ENCODE results near the gene NCK2. TPM values are rescaled to one million over a fixed set of nuclear protein-coding genes. Genes with fewer than 3 reads are reported as not detected.

The NCK2 gene
- total RNA-seq, 1 experiment from 2014 or later = 89.0 TPM

- intact Hi-C loops (cut with micrococcal nuclease; ENCODE audit: unreplicated experiment) = loop anchor here (2.0 to 5.0 kb wide), 4 partner anchors 39 to 237 kb away; no protein-coding TSS in a partner anchor
- peaks cover 27% of the 10 kb centered on the region for H3K4me1 Mint-ChIP-seq (ENCODE audit: low read depth, unreplicated experiment)
- peak overlapping the region; percentile 78 for H3K27ac Mint-ChIP-seq (ENCODE audit: unreplicated experiment)
- no peak overlapping the region for H3K4me3 Mint-ChIP-seq (ENCODE audit: unreplicated experiment)
- POLR2A ChIA-PET = no interaction called here
- CTCF ChIA-PET = interaction anchor here (1.1 kb wide), 1 partner anchor 237 kb away, joined by 6 read pairs; no protein-coding TSS in a partner anchor
- no peaks in the 10 kb centered on the region for H3K27me3 Mint-ChIP-seq (ENCODE audit: insufficient read depth, unreplicated experiment)
- no peaks in the 10 kb centered on the region for H3K9me3 Mint-ChIP-seq (ENCODE audit: unreplicated experiment)
- Histone ChIP-seq H3K27me3 (replicated peaks; ENCODE audit: control insufficient read depth, insufficient read depth, low read length) (no peaks in the 10 kb centered on the region), H3K4me3 (ENCODE audit: low read depth, low read length) (no peak overlapping the region), H3K9me3 (no peaks in the 10 kb centered on the region), H3K36me3 (ENCODE audit: control insufficient read depth, insufficient read depth, low read length) (no peaks in the 10 kb centered on the region), H3K4me1 (peaks cover 54% of the 10 kb centered on the region)
- no peak for TF ChIP-seq CTCF (IDR thresholded peaks at IDR 0.05; ENCODE audit: insufficient read depth in 1 of 2, low read depth in 1 of 2, low read length in 1 of 2, severe bottlenecking in 1 of 2, unreplicated experiment in 1 of 2)
- BruUV-seq (replicated peaks) = no TSS peak
- no peak for DNase-seq
- peaks cover 38% of the 10 kb centered on the region for H3K36me3 Mint-ChIP-seq (ENCODE audit: insufficient read depth, unreplicated experiment)
Measured at GRCh38 chr2:105813405-105813804, 68.7 kb downstream of the NCK2 start.

- H3K4me3 ChIP-seq (ENCODE audit: low read depth, low read length) = no peak overlapping the region
- peaks cover 46% of the 10 kb centered on the region for H3K4me1 ChIP-seq
- no peaks in the 10 kb centered on the region for H3K27me3 ChIP-seq (replicated peaks; ENCODE audit: control insufficient read depth, insufficient read depth, low read length)
- Mint-ChIP-seq H3K27me3 (ENCODE audit: insufficient read depth, unreplicated experiment) (no peaks in the 10 kb centered on the region), H3K4me3 (ENCODE audit: unreplicated experiment) (no peak overlapping the region), H3K4me1 (ENCODE audit: low read depth, unreplicated experiment) (peaks cover 20% of the 10 kb centered on the region), H3K36me3 (ENCODE audit: insufficient read depth, unreplicated experiment) (peaks cover 46% of the 10 kb centered on the region), H3K9me3 (ENCODE audit: unreplicated experiment) (no peaks in the 10 kb centered on the region), H3K27ac (ENCODE audit: unreplicated experiment) (peak overlapping the region; percentile 23)
- ChIA-PET CTCF (no interaction called here), POLR2A (no interaction called here)
- no peaks in the 10 kb centered on the region for H3K9me3 ChIP-seq
- DNase-seq = no peak
- no TSS peak for BruUV-seq (replicated peaks)
- no peak for TF ChIP-seq CTCF (IDR thresholded peaks at IDR 0.05; ENCODE audit: insufficient read depth in 1 of 2, low read depth in 1 of 2, low read length in 1 of 2, severe bottlenecking in 1 of 2, unreplicated experiment in 1 of 2)
- intact Hi-C loops (cut with micrococcal nuclease; ENCODE audit: unreplicated experiment) = loop anchor here (5.0 kb wide), 2 partner anchors 42 to 73 kb away; no protein-coding TSS in a partner anchor
- no peaks in the 10 kb centered on the region for H3K36me3 ChIP-seq (ENCODE audit: control insufficient read depth, insufficient read depth, low read length)
Measured at GRCh38 chr2:105814291-105814940, 69.7 kb downstream of the NCK2 start.

- Histone ChIP-seq H3K4me3 (ENCODE audit: low read depth, low read length) (no peak overlapping the region), H3K36me3 (ENCODE audit: control insufficient read depth, insufficient read depth, low read length) (no peaks in the 10 kb centered on the region), H3K4me1 (peaks cover 38% of the 10 kb centered on the region), H3K9me3 (no peaks in the 10 kb centered on the region), H3K27me3 (replicated peaks; ENCODE audit: control insufficient read depth, insufficient read depth, low read length) (no peaks in the 10 kb centered on the region)
- H3K27ac Mint-ChIP-seq (ENCODE audit: unreplicated experiment) = no peak overlapping the region
- BruUV-seq (replicated peaks) = no TSS peak
- H3K36me3 Mint-ChIP-seq (ENCODE audit: insufficient read depth, unreplicated experiment) = peaks cover 39% of the 10 kb centered on the region
- H3K27me3 Mint-ChIP-seq (ENCODE audit: insufficient read depth, unreplicated experiment) = no peaks in the 10 kb centered on the region
- DNase-seq = no peak
- intact Hi-C loops (cut with micrococcal nuclease; ENCODE audit: unreplicated experiment) = no loop called here
- peaks cover 17% of the 10 kb centered on the region for H3K4me1 Mint-ChIP-seq (ENCODE audit: low read depth, unreplicated experiment)
- TF ChIP-seq CTCF (IDR thresholded peaks at IDR 0.05; ENCODE audit: insufficient read depth in 1 of 2, low read depth in 1 of 2, low read length in 1 of 2, severe bottlenecking in 1 of 2, unreplicated experiment in 1 of 2) = no peak
- CTCF ChIA-PET = no interaction called here
- POLR2A ChIA-PET = no interaction called here
- H3K9me3 Mint-ChIP-seq (ENCODE audit: unreplicated experiment) = no peaks in the 10 kb centered on the region
- H3K4me3 Mint-ChIP-seq (ENCODE audit: unreplicated experiment) = no peak overlapping the region
Measured at GRCh38 chr2:105815401-105815800, 70.7 kb downstream of the NCK2 start.
